ENCODE data around the gene HLA-DQB1.

- TF ChIP-seq CTCF (conservative IDR thresholded peaks at IDR 0.05; ENCODE audit: low read depth, low read length) (no peak), EZH2 (IDR thresholded peaks at IDR 0.05; ENCODE audit: low read length, unreplicated experiment) (no peak)
These were observed 23.4 kb upstream of the HLA-DQB1 start for GRCh38 chr6:32689531-32690501.

Measured in PC-3 (cell line).